ENCODE data around the gene NARF.
"Not testable (repeated sequence)": the region's sequence is repeated elsewhere in the genome, so short reads cannot be mapped to it uniquely, and the experiment has no call there.

NARF gene

DNA sequence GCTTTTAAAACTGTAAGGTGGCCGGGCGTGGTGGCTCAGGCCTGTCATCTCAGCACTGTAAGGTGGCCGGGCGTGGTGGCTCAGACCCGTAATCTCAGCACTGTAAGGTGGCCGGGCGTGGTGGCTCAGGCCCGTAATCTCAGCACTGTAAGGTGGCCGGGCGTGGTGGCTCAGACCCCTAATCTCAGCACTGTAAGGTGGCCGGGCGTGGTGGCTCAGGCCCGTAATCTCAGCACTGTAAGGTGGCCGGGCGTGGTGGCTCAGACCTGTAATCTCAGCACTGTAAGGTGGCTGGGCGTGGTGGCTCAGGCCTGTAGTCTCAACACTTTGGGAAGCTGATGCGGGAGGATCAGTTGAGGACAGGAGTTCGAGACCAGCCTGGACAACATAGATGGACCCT lies 80.5 kb downstream of the NARF start:
- not testable (repeated sequence) for DNase-seq (ENCODE audit: low read depth)
